Measurements from ENCODE around the gene MED15.
A peak's percentile ranks its signal among the peaks of the same experiment; 100 is the strongest.

The MED15 gene

DNA sequence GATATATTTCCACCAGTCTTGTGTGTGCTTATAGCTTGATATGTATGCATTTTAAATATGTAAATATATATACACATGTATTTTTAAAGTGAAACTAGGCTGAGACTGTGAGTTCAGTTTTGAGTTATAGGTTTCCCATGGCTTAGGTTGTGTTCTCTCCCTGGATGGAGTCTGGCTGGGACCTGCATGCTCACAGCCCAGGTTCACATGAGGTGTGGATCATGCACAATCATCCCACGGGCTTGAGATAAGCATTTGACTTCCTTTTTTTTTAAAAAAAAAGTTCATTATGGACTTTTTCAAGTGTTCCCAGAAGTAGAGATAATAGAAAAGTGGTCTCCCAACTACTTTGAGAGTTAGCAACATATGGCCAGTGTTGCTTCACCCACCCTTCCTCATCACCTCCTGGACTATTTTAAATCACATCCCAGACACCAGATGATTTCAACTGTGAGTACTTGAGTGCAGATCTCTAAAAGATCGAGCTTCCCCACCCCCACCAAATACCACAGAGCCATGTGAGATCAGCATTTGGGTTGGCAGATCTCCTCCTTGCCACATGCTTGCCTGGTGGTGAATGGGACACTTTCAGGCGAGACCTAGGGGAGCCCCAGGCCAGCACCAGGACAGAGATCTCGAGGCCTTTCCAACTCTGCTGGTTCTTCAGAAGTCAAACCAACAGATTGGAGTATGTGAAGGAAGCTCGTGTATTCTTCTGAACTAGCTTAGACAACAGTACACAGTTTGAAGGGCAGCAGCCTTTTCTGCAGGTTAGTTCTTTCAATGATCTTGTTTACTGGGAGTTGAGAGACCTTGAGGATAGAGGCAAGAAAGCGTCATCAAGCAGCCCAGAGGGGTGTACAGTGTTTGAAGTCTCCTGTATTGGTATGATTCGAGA is 15.9 kb downstream of the MED15 start:
- no peak overlapping the region for H3K4me2 ChIP-seq (ENCODE audit: low read length)
- peaks cover 3% of the 10 kb centered on the region for H3K36me3 ChIP-seq (ENCODE audit: control insufficient read depth, insufficient read depth, low read length)
- no peak overlapping the region for H2BK15ac ChIP-seq (replicated peaks; ENCODE audit: low read depth)
- H4K5ac ChIP-seq (ENCODE audit: low read length), result no peak overlapping the region
- no peak overlapping the region for H2AK5ac ChIP-seq (ENCODE audit: low read length)
- H3K79me2 ChIP-seq (ENCODE audit: control insufficient read depth, insufficient read depth, low read length), result peaks cover 31% of the 10 kb centered on the region
- no peak overlapping the region for H3K56ac ChIP-seq (ENCODE audit: low read length)
- H3K79me1 ChIP-seq (ENCODE audit: low read length), result peaks cover 19% of the 10 kb centered on the region
- no peak overlapping the region for H3K4me3 ChIP-seq (ENCODE audit: low read length)
- no peak overlapping the region for H3K4ac ChIP-seq (ENCODE audit: low read depth, low read length)
- no peak overlapping the region for H3K9ac ChIP-seq (ENCODE audit: low read length)
- peaks cover 3% of the 10 kb centered on the region for H3K4me1 ChIP-seq (ENCODE audit: control insufficient read depth, low read depth, low read length)
- no CpG with 5 or more reads among the region's 7 CpGs for WGBS (ENCODE audit: extremely low coverage, insufficient coverage, low lambda C conversion rate)
- H2BK5ac ChIP-seq (ENCODE audit: low read length), result no peak overlapping the region
- peak; percentile 48 for DNase-seq
- no peak overlapping the region for H3K23ac ChIP-seq (ENCODE audit: low read length)
- H3K27me3 ChIP-seq (ENCODE audit: insufficient read depth, low read length, poor library complexity), result no peaks in the 10 kb centered on the region
- H3K27ac ChIP-seq (ENCODE audit: low read depth, low read length), result no peak overlapping the region
- no peak overlapping the region for H2BK120ac ChIP-seq (ENCODE audit: low read depth, low read length)
- no peak overlapping the region for H3K18ac ChIP-seq (ENCODE audit: low read length)
- H4K8ac ChIP-seq (ENCODE audit: low read depth, low read length), result no peak overlapping the region

DNA sequence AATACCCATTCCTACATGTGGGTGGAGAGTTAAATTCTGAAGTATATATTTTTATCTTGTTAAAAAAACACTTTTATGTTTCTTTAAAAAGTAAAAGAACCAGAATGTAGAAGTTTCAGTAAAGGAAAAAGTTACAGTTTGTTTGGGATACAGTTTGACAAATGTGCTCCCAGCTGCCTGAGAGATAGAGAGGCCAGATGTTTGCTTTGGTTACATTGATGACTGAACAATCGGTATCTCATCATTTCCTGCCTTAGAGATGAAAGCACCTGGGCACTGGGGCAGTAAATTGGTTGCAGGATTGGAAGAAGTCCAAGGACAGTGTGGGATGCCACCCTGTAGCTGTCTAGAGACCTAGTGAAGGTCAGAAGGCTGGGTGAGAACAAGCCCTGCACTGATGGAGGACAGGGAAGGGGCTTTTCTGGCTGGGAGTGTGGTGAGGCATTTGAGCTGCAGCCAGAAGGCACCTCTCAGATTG is 16.6 kb downstream of the MED15 start:
- no peak for DNase-seq
- H2BK15ac ChIP-seq (replicated peaks; ENCODE audit: low read depth), result no peak overlapping the region
- peaks cover 5% of the 10 kb centered on the region for H3K36me3 ChIP-seq (ENCODE audit: control insufficient read depth, insufficient read depth, low read length)
- H3K27me3 ChIP-seq (ENCODE audit: insufficient read depth, low read length, poor library complexity), result no peaks in the 10 kb centered on the region
- H3K23ac ChIP-seq (ENCODE audit: low read length), result no peak overlapping the region
- no peak overlapping the region for H2BK5ac ChIP-seq (ENCODE audit: low read length)
- no peak overlapping the region for H3K4ac ChIP-seq (ENCODE audit: low read depth, low read length)
- peaks cover 24% of the 10 kb centered on the region for H3K79me1 ChIP-seq (ENCODE audit: low read length)
- H3K4me2 ChIP-seq (ENCODE audit: low read length), result no peak overlapping the region
- WGBS (ENCODE audit: extremely low coverage, insufficient coverage, low lambda C conversion rate), result no CpG with 5 or more reads among the region's 1 CpG
- no peak overlapping the region for H2BK120ac ChIP-seq (ENCODE audit: low read depth, low read length)
- H3K56ac ChIP-seq (ENCODE audit: low read length), result no peak overlapping the region
- H3K79me2 ChIP-seq (ENCODE audit: control insufficient read depth, insufficient read depth, low read length), result peaks cover 36% of the 10 kb centered on the region
- H4K8ac ChIP-seq (ENCODE audit: low read depth, low read length), result no peak overlapping the region
- no peak overlapping the region for H4K5ac ChIP-seq (ENCODE audit: low read length)
- H3K9ac ChIP-seq (ENCODE audit: low read length), result no peak overlapping the region
- no peak overlapping the region for H2AK5ac ChIP-seq (ENCODE audit: low read length)
- H3K4me1 ChIP-seq (ENCODE audit: control insufficient read depth, low read depth, low read length), result peaks cover 3% of the 10 kb centered on the region
- H3K27ac ChIP-seq (ENCODE audit: low read depth, low read length), result no peak overlapping the region
- H3K18ac ChIP-seq (ENCODE audit: low read length), result no peak overlapping the region
- H3K4me3 ChIP-seq (ENCODE audit: low read length), result no peak overlapping the region

DNA sequence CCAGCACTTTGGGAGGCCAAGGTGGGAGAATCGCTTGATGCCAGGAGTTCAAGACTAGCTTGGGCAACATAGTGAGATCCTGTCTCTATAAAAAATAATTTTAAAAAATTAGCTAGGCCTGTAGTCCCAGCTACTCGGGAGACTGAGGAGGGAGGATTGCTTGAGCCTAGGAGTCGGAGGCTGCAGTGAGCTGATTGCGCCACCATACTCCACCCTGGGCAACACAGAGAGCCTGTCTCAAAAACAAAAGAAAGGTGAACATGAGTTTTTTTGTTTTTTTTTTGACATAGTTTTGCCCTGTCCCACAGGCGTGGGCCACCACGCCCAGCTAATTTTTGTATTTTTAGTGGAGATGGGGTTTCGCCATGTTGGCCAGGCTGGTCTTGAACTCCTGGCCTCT is 17.6 kb downstream of the MED15 start:
- no peak overlapping the region for H3K27ac ChIP-seq (ENCODE audit: low read depth, low read length)
- H3K56ac ChIP-seq (ENCODE audit: low read length), result no peak overlapping the region
- no peak for DNase-seq
- H3K4ac ChIP-seq (ENCODE audit: low read depth, low read length), result no peak overlapping the region
- no peak overlapping the region for H3K4me2 ChIP-seq (ENCODE audit: low read length)
- H2AK5ac ChIP-seq (ENCODE audit: low read length), result no peak overlapping the region
- H2BK15ac ChIP-seq (replicated peaks; ENCODE audit: low read depth), result no peak overlapping the region
- no peak overlapping the region for H3K4me3 ChIP-seq (ENCODE audit: low read length)
- WGBS (ENCODE audit: extremely low coverage, insufficient coverage, low lambda C conversion rate), result no CpG with 5 or more reads among the region's 7 CpGs
- H2BK120ac ChIP-seq (ENCODE audit: low read depth, low read length), result no peak overlapping the region
- H3K36me3 ChIP-seq (ENCODE audit: control insufficient read depth, insufficient read depth, low read length), result peaks cover 5% of the 10 kb centered on the region
- H3K79me2 ChIP-seq (ENCODE audit: control insufficient read depth, insufficient read depth, low read length), result peaks cover 35% of the 10 kb centered on the region
- no peak overlapping the region for H3K9ac ChIP-seq (ENCODE audit: low read length)
- peaks cover 3% of the 10 kb centered on the region for H3K4me1 ChIP-seq (ENCODE audit: control insufficient read depth, low read depth, low read length)
- no peak overlapping the region for H4K5ac ChIP-seq (ENCODE audit: low read length)
- no peak overlapping the region for H2BK5ac ChIP-seq (ENCODE audit: low read length)
- no peaks in the 10 kb centered on the region for H3K27me3 ChIP-seq (ENCODE audit: insufficient read depth, low read length, poor library complexity)
- H4K8ac ChIP-seq (ENCODE audit: low read depth, low read length), result no peak overlapping the region
- no peak overlapping the region for H3K23ac ChIP-seq (ENCODE audit: low read length)
- H3K18ac ChIP-seq (ENCODE audit: low read length), result no peak overlapping the region
- H3K79me1 ChIP-seq (ENCODE audit: low read length), result peaks cover 24% of the 10 kb centered on the region

DNA sequence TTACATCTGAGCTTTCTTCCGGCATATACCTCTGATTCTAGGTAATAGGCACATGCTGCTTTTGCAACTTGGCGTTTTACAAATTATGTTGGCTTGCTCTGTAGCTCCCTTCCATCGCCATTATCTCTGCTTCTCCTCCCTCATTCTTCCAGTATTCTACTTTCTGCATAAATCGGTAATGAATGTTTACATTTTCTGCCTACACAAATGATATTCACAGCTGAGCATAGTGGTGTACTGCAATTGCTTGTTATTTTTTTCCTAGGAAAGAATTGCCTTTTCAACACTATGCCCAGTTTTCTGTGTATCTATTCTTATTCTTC is 18.9 kb downstream of the MED15 start:
- peaks cover 34% of the 10 kb centered on the region for H3K79me2 ChIP-seq (ENCODE audit: control insufficient read depth, insufficient read depth, low read length)
- no peak overlapping the region for H2BK15ac ChIP-seq (replicated peaks; ENCODE audit: low read depth)
- no peak overlapping the region for H4K8ac ChIP-seq (ENCODE audit: low read depth, low read length)
- no peaks in the 10 kb centered on the region for H3K27me3 ChIP-seq (ENCODE audit: insufficient read depth, low read length, poor library complexity)
- H3K9ac ChIP-seq (ENCODE audit: low read length), result no peak overlapping the region
- WGBS (ENCODE audit: extremely low coverage, insufficient coverage, low lambda C conversion rate), result no CpG with 5 or more reads among the region's 4 CpGs
- H3K4me2 ChIP-seq (ENCODE audit: low read length), result no peak overlapping the region
- H3K4me1 ChIP-seq (ENCODE audit: control insufficient read depth, low read depth, low read length), result peaks cover 9% of the 10 kb centered on the region
- H4K5ac ChIP-seq (ENCODE audit: low read length), result no peak overlapping the region
- peaks cover 26% of the 10 kb centered on the region for H3K79me1 ChIP-seq (ENCODE audit: low read length)
- no peak overlapping the region for H2BK5ac ChIP-seq (ENCODE audit: low read length)
- H3K36me3 ChIP-seq (ENCODE audit: control insufficient read depth, insufficient read depth, low read length), result peaks cover 3% of the 10 kb centered on the region
- no peak overlapping the region for H2AK5ac ChIP-seq (ENCODE audit: low read length)
- no peak overlapping the region for H3K4ac ChIP-seq (ENCODE audit: low read depth, low read length)
- no peak overlapping the region for H3K23ac ChIP-seq (ENCODE audit: low read length)
- no peak overlapping the region for H3K18ac ChIP-seq (ENCODE audit: low read length)
- H3K4me3 ChIP-seq (ENCODE audit: low read length), result no peak overlapping the region
- H3K56ac ChIP-seq (ENCODE audit: low read length), result no peak overlapping the region
- no peak overlapping the region for H3K27ac ChIP-seq (ENCODE audit: low read depth, low read length)
- H2BK120ac ChIP-seq (ENCODE audit: low read depth, low read length), result no peak overlapping the region
- DNase-seq, result no peak

DNA sequence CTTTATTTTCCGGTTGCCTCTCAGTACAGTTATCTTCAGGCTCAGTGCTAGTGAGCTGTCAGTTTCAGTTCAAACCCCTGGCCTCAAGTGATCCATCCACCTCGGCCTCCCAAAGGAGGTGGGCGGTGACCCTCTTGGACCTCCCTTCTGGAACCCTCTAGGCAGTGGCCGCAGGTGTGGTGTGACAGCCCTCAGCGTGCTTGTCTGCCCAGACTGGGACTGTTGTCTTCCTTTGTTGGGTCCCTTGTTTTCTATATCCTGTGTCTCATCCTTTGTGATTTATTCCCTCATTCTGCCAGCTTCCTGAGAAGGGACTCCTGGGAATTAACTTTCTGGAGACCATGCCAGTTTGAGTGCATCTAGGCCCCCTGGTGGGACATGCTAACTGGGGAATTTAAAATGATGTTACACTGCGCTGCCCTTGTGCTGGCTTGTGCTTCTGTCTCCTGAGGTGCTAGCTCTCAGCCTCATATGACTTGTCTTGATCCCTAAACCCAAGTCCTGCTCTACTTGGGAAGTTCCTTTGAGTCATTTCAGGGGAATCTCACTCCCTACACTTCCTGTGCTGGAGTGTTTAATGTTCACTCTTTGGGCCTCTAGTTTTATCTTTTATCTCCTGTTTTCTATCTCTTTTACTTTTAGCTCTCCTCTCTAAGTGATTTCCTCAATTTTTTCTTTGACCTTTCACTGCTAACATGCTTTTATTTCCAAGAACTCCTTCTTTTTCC is 19.4 kb downstream of the MED15 start:
- no CpG with 5 or more reads among the region's 6 CpGs for WGBS (ENCODE audit: extremely low coverage, insufficient coverage, low lambda C conversion rate)
- no peak overlapping the region for H2BK120ac ChIP-seq (ENCODE audit: low read depth, low read length)
- no peak overlapping the region for H4K8ac ChIP-seq (ENCODE audit: low read depth, low read length)
- H3K27me3 ChIP-seq (ENCODE audit: insufficient read depth, low read length, poor library complexity), result no peaks in the 10 kb centered on the region
- no peak overlapping the region for H3K4ac ChIP-seq (ENCODE audit: low read depth, low read length)
- H2BK5ac ChIP-seq (ENCODE audit: low read length), result no peak overlapping the region
- H2BK15ac ChIP-seq (replicated peaks; ENCODE audit: low read depth), result no peak overlapping the region
- no peak overlapping the region for H4K5ac ChIP-seq (ENCODE audit: low read length)
- no peak overlapping the region for H3K9ac ChIP-seq (ENCODE audit: low read length)
- H3K23ac ChIP-seq (ENCODE audit: low read length), result no peak overlapping the region
- H3K27ac ChIP-seq (ENCODE audit: low read depth, low read length), result no peak overlapping the region
- no peak for DNase-seq
- peaks cover 3% of the 10 kb centered on the region for H3K36me3 ChIP-seq (ENCODE audit: control insufficient read depth, insufficient read depth, low read length)
- no peak overlapping the region for H3K4me2 ChIP-seq (ENCODE audit: low read length)
- H3K79me1 ChIP-seq (ENCODE audit: low read length), result peaks cover 30% of the 10 kb centered on the region
- H2AK5ac ChIP-seq (ENCODE audit: low read length), result no peak overlapping the region
- peaks cover 39% of the 10 kb centered on the region for H3K79me2 ChIP-seq (ENCODE audit: control insufficient read depth, insufficient read depth, low read length)
- no peak overlapping the region for H3K18ac ChIP-seq (ENCODE audit: low read length)
- H3K4me3 ChIP-seq (ENCODE audit: low read length), result no peak overlapping the region
- H3K56ac ChIP-seq (ENCODE audit: low read length), result no peak overlapping the region
- peaks cover 12% of the 10 kb centered on the region for H3K4me1 ChIP-seq (ENCODE audit: control insufficient read depth, low read depth, low read length)

Measured in mesendoderm (in vitro differentiated cells).